Liver (tissue), 3 donors: ENCODE measurements around the gene IGF2R.
"Not testable (repeated sequence)": the region's sequence is repeated elsewhere in the genome, so short reads cannot be mapped to it uniquely, and the experiment has no call there.

Source experiments
- ATF3 ChIP-seq: IDR thresholded peaks from 2 replicates; pipeline ENCODE4 v1.6.1; 2016; ENCODE audit warnings: antibody characterized with exemption
- EGR1 ChIP-seq, 2 donors: IDR thresholded peaks; 2 replicates each; pipeline ENCODE4 v1.6.1; 2016 to 2018; ENCODE audit warnings: antibody characterized with exemption in 2 of 2, low read depth in 2 of 2
- FOXA1 ChIP-seq: IDR thresholded peaks from 2 replicates; pipeline ENCODE4 v1.6.1; 2016; ENCODE audit warnings: antibody characterized with exemption
- GABPA ChIP-seq, 2 donors: IDR thresholded peaks in 1 of 2; conservative IDR thresholded peaks in 1 of 2; 2 replicates each; pipeline ENCODE4 v1.6.1; 2016; ENCODE audit warnings: antibody characterized with exemption in 2 of 2, mild to moderate bottlenecking in 1 of 2, moderate library complexity in 1 of 2
- HNF4A ChIP-seq, 2 donors: conservative IDR thresholded peaks; 2 replicates each; pipeline ENCODE4 v1.6.1; 2016; ENCODE audit warnings: antibody characterized with exemption in 2 of 2, mild to moderate bottlenecking in 2 of 2
- JUND ChIP-seq, 2 donors: IDR thresholded peaks; 2 replicates each; pipeline ENCODE4 v1.6.1; 2016; ENCODE audit warnings: antibody characterized with exemption in 2 of 2
- MAX ChIP-seq: IDR thresholded peaks from 2 replicates; pipeline ENCODE4 v1.6.1; 2016; ENCODE audit warnings: antibody characterized with exemption
- RAD21 ChIP-seq, 2 donors: IDR thresholded peaks; 2 replicates each; pipeline ENCODE4 v1.6.1; 2016; ENCODE audit warnings: antibody characterized with exemption in 2 of 2, mild to moderate bottlenecking in 2 of 2
- REST ChIP-seq: IDR thresholded peaks from 2 replicates; pipeline ENCODE4 v1.6.1; 2016; ENCODE audit warnings: antibody characterized with exemption, mild to moderate bottlenecking
- RXRA ChIP-seq, 2 donors: IDR thresholded peaks; 2 replicates each; pipeline ENCODE4 v1.6.1; 2017 to 2018; ENCODE audit warnings: antibody characterized with exemption in 2 of 2, mild to moderate bottlenecking in 1 of 2
- SP1 ChIP-seq: IDR thresholded peaks from 2 replicates; pipeline ENCODE4 v1.6.1; 2018; ENCODE audit warnings: antibody characterized with exemption, mild to moderate bottlenecking
- TAF1 ChIP-seq: conservative IDR thresholded peaks from 2 replicates; pipeline ENCODE4 v1.6.1; 2016; ENCODE audit warnings: antibody characterized with exemption, mild to moderate bottlenecking
- YY1 ChIP-seq: IDR thresholded peaks from 2 replicates; pipeline ENCODE4 v1.6.1; 2016; ENCODE audit warnings: antibody characterized with exemption, mild to moderate bottlenecking
- TF ChIP-seq, protein P1 (sequence below): fragments of 150-350 bp; IDR thresholded peaks from 2 replicates; pipeline ENCODE4 v1.5.1; 2017; ENCODE audit warnings: improper control_type of control experiment, low read depth, low read length; ENCODE audit not compliant: missing input control
- donor health status: healthy.
- donor health status: healthy.

DNA sequence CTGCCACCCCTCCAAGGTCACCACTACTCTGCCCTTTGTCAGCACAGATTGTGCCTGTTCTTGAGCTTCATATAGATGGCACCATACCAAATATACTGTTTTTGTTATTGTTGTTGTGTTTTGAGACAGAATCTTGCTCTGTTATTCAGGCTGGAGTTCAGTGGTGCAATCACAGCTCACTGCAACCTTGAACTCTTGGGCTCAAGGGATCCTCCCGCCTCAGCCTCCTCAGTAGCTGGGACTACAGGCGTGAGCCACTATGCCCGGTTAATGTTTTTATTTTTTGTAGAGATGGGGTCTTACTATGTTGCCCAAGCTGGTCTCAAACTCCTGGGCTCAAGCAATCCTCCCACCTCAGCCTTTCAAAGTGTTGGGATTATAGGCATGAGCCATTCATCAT is 171.6 kb downstream of the IGF2R start:
- TF ChIP-seq, protein P1, sequence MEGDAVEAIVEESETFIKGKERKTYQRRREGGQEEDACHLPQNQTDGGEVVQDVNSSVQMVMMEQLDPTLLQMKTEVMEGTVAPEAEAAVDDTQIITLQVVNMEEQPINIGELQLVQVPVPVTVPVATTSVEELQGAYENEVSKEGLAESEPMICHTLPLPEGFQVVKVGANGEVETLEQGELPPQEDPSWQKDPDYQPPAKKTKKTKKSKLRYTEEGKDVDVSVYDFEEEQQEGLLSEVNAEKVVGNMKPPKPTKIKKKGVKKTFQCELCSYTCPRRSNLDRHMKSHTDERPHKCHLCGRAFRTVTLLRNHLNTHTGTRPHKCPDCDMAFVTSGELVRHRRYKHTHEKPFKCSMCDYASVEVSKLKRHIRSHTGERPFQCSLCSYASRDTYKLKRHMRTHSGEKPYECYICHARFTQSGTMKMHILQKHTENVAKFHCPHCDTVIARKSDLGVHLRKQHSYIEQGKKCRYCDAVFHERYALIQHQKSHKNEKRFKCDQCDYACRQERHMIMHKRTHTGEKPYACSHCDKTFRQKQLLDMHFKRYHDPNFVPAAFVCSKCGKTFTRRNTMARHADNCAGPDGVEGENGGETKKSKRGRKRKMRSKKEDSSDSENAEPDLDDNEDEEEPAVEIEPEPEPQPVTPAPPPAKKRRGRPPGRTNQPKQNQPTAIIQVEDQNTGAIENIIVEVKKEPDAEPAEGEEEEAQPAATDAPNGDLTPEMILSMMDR, result not testable (repeated sequence)
- TF ChIP-seq ATF3; JUND (IDR thresholded peaks at IDR 0.05); GABPA (IDR thresholded peaks at IDR 0.05 in 1 of 2, conservative IDR thresholded peaks at IDR 0.05 in 1 of 2); YY1; REST; FOXA1; SP1; RXRA (IDR thresholded peaks at IDR 0.05); RAD21 (IDR thresholded peaks at IDR 0.05); MAX; TAF1; EGR1 (IDR thresholded peaks at IDR 0.05; ENCODE audit: low read depth in 2 of 2): not testable (repeated sequence)
- peak; percentile 16 to 26 for TF ChIP-seq HNF4A (conservative IDR thresholded peaks at IDR 0.05)
